DND-41 (cell line): ENCODE results near the gene PPAN.

Source experiments
- ATAC-seq: fragments of 200-7000 bp; cut with Tn5 transposase; 3 replicates; pipeline ENCODE4 v1.9.1; 2021; ENCODE audit warnings: low read depth; ENCODE audit not compliant: insufficient read depth
- DNase-seq: peaks from one replicate; pipeline ENCODE4 v3.0.0-alpha.2; 2020
- H2AFZ ChIP-seq: 2 replicates; pipeline ENCODE4 v1.6.0; 2012; ENCODE audit warnings: low read depth, low read length
- H3K27ac ChIP-seq: 2 replicates; pipeline ENCODE4 v1.5.1; 2012; ENCODE audit warnings: low read length, inconsistent platforms
- H3K27me3 ChIP-seq: fragments of 200-600 bp; sonication (generic); 2 replicates; pipeline ENCODE4 v1.6.0; 2012; ENCODE audit warnings: low read length, mild to moderate bottlenecking, inconsistent platforms; ENCODE audit not compliant: insufficient read depth, poor library complexity
- H3K36me3 ChIP-seq: 2 replicates; pipeline ENCODE4 v1.5.1; 2012; ENCODE audit warnings: low read length, inconsistent platforms; ENCODE audit not compliant: insufficient read depth
- H3K4me1 ChIP-seq: 2 replicates; pipeline ENCODE4 v1.5.1; 2012; ENCODE audit warnings: mild to moderate bottlenecking, low read length; ENCODE audit not compliant: insufficient read depth
- H3K4me2 ChIP-seq: 2 replicates; pipeline ENCODE4 v1.6.0; 2012; ENCODE audit warnings: mild to moderate bottlenecking, moderate library complexity, low read length, inconsistent platforms; ENCODE audit not compliant: insufficient read depth
- H3K4me3 ChIP-seq, 2 experiments: fragments of 200-600 bp in 1 of 2; shearing (Covaris generic) in 1 of 2; 2 replicates each; pipeline ENCODE4 v1.5.1; 2012 to 2016; ENCODE audit warnings: inconsistent platforms in 2 of 2, low read length in 2 of 2, mild to moderate bottlenecking in 2 of 2, low read depth in 1 of 2, moderate library complexity in 1 of 2
- H3K79me2 ChIP-seq: 2 replicates; pipeline ENCODE4 v1.6.0; 2012; ENCODE audit warnings: low read length, inconsistent platforms; ENCODE audit not compliant: insufficient read depth
- H3K9ac ChIP-seq: 2 replicates; pipeline ENCODE4 v1.6.0; 2012; ENCODE audit warnings: low read depth, mild to moderate bottlenecking, inconsistent platforms, low read length, moderate library complexity
- H3K9me3 ChIP-seq: 2 replicates; pipeline ENCODE4 v1.5.1; 2012; ENCODE audit warnings: low read length, moderate library complexity, mild to moderate bottlenecking, inconsistent platforms; ENCODE audit not compliant: insufficient read depth, severe bottlenecking
- H4K20me1 ChIP-seq: 2 replicates; pipeline ENCODE4 v1.6.0; 2012; ENCODE audit warnings: low read length; ENCODE audit not compliant: insufficient read depth
- CTCF ChIP-seq: IDR thresholded peaks from 2 replicates; pipeline ENCODE4 v1.5.1; 2012; ENCODE audit warnings: borderline replicate concordance, low read length, moderate library complexity, mild to moderate bottlenecking; ENCODE audit not compliant: poor library complexity, severe bottlenecking; ENCODE audit errors: extremely low read depth
- EZH2 ChIP-seq: IDR thresholded peaks from 3 replicates; pipeline ENCODE4 v1.6.1; 2012; ENCODE audit warnings: borderline replicate concordance, low read depth, mild to moderate bottlenecking, moderate library complexity, low read length, inconsistent platforms; ENCODE audit not compliant: severe bottlenecking

PPAN gene

GRCh38 chr19:10138879-10139795, 33.0 kb downstream of the PPAN start:
- H3K36me3 ChIP-seq, result peaks cover 99% of the 10 kb centered on the region
- H3K79me2 ChIP-seq, result 0 out of 2 replicates have a peak, but pooled peaks cover 5% of the 10 kb centered on the region
- H4K20me1 ChIP-seq, result peaks cover 62% of the 10 kb centered on the region
- no peak overlapping the region for H3K4me2 ChIP-seq
- H3K9me3 ChIP-seq, result no peaks in the 10 kb centered on the region
- H2AFZ ChIP-seq, result no peak overlapping the region
- no peak; the same call in 2 of the 3 replicates for ATAC-seq
- H3K27me3 ChIP-seq, result no peaks in the 10 kb centered on the region
- TF ChIP-seq CTCF, result no peak
- no peak for TF ChIP-seq EZH2
- no peak overlapping the region for H3K27ac ChIP-seq
- H3K4me3 ChIP-seq, result no peak overlapping the region
- no peak for DNase-seq
- H3K4me1 ChIP-seq, result no peaks in the 10 kb centered on the region
- H3K9ac ChIP-seq, result no peak overlapping the region

DNA sequence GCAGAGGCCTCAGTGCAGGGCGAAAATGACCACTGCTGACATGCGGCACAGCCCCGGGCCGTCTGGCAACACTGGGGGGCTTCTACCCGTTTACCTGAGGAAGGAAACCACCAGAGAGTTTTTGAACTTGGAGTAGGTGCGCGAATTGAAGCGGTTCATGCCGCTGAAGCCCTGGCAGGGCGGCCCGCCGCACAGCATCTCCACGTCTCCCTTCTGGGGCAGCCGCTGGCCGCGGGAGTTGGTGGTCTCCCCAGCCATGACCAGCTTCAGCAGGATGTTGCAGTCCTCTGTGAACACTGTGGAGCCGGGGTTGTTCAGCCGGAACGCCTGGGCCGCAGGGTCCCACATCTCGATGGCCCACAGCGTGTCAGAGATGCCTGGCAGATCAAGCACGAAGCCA, 33.8 kb downstream of the PPAN start:
- no peak overlapping the region for H3K9ac ChIP-seq
- TF ChIP-seq CTCF, result no peak
- no peak for TF ChIP-seq EZH2
- H3K79me2 ChIP-seq, result peaks cover 7% of the 10 kb centered on the region; the same call in 1 of the 2 replicates
- no peak overlapping the region for H3K4me2 ChIP-seq
- no peaks in the 10 kb centered on the region for H3K9me3 ChIP-seq
- no peaks in the 10 kb centered on the region for H3K27me3 ChIP-seq
- no peak overlapping the region for H3K27ac ChIP-seq
- no peak for DNase-seq
- H2AFZ ChIP-seq, result no peak overlapping the region
- H3K4me1 ChIP-seq, result no peaks in the 10 kb centered on the region
- no peak overlapping the region for H3K4me3 ChIP-seq
- no peak for ATAC-seq
- H4K20me1 ChIP-seq, result peaks cover 64% of the 10 kb centered on the region
- H3K36me3 ChIP-seq, result peaks cover 99% of the 10 kb centered on the region

DNA sequence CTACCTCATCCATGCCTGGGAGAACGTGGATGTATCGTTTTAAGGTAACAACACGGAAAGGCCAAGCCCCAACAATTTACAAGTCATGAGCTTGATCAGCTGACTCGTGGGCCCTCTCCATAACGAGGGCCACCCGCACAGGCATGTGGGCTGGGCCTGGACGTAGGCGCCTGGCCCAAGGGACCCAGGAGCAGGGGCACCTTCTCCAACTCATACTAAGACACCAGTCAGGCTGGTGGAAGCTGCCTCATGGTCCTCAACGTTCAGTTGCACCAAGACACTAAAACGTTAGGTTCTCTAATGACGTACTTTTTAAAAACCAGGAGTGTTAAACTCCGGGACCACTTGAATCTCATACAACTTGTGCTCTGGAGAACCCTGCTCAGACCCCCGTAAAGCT, 35.3 kb downstream of the PPAN start:
- H3K36me3 ChIP-seq, result peaks cover 99% of the 10 kb centered on the region
- DNase-seq, result no peak

More for the DNA sequence above, 35.3 kb downstream of the PPAN start:
- Histone ChIP-seq H3K27ac (no peak overlapping the region), H3K79me2 (peaks cover 15% of the 10 kb centered on the region), H2AFZ (no peak overlapping the region), H3K4me3 (no peak overlapping the region), H3K9ac (no peak overlapping the region), H3K27me3 (no peaks in the 10 kb centered on the region), H4K20me1 (peaks cover 69% of the 10 kb centered on the region), H3K4me1 (no peaks in the 10 kb centered on the region), H3K9me3 (no peaks in the 10 kb centered on the region), H3K4me2 (no peak overlapping the region)
- TF ChIP-seq EZH2 (no peak), CTCF (no peak)
- ATAC-seq, result no peak
